GM21825 (cell line): ENCODE measurements around the gene GPRC5C.
A peak's percentile ranks its signal among the peaks of the same experiment; 100 is the strongest.

Experiments used
- ATAC-seq: cut with Tn5 transposase; IDR thresholded peaks from one replicate; pipeline ENCODE4 v1.9.1; 2021; ENCODE audit warnings: mild to moderate bottlenecking, moderate library complexity; ENCODE audit not compliant: unreplicated experiment

The GPRC5C gene

GRCh38 chr17:74451557-74451956, 19.7 kb downstream of the GPRC5C start:
- no peak for ATAC-seq

GRCh38 chr17:74452033-74452840, 20.3 kb downstream of the GPRC5C start:
- no peak for ATAC-seq

- no peak for ATAC-seq
Measured at GRCh38 chr17:74452841-74453661, 21.2 kb downstream of the GPRC5C start.

- peak; percentile 20 for ATAC-seq
Measured at GRCh38 chr17:74453665-74454196, 21.8 kb downstream of the GPRC5C start.

- ATAC-seq = peak; percentile 85
Measured at GRCh38 chr17:74454197-74455024, 22.5 kb downstream of the GPRC5C start.

GRCh38 chr17:74455025-74455545, 23.2 kb downstream of the GPRC5C start:
- no peak for ATAC-seq

- ATAC-seq = no peak
Measured at GRCh38 chr17:74455821-74456220, 23.9 kb downstream of the GPRC5C start.

- no peak for ATAC-seq
Measured at GRCh38 chr17:74457146-74457819, 25.4 kb downstream of the GPRC5C start.

GRCh38 chr17:74457820-74458166, 25.9 kb downstream of the GPRC5C start:
- no peak for ATAC-seq

GRCh38 chr17:74458835-74459234, 26.9 kb downstream of the GPRC5C start:
- no peak for ATAC-seq

GRCh38 chr17:74459622-74460021, 27.7 kb downstream of the GPRC5C start:
- ATAC-seq = no peak

- no peak for ATAC-seq
Measured at GRCh38 chr17:74460241-74460640, 28.4 kb downstream of the GPRC5C start.

- no peak for ATAC-seq
Measured at GRCh38 chr17:74460996-74461395, 29.1 kb downstream of the GPRC5C start.

- no peak for ATAC-seq
Measured at GRCh38 chr17:74461611-74462010, 29.7 kb downstream of the GPRC5C start.

GRCh38 chr17:74464730-74465377, 33.0 kb downstream of the GPRC5C start:
- ATAC-seq = no peak

- ATAC-seq = no peak
Measured at GRCh38 chr17:74465378-74466110, 33.7 kb downstream of the GPRC5C start.

- no peak for ATAC-seq
Measured at GRCh38 chr17:74466111-74466827, 34.4 kb downstream of the GPRC5C start, which contains the start of gene CD300A. TSS of gene CD300A (plus strand) at chr17:74466634. CDS start at chr17:74466704, 70 bp downstream.

- ATAC-seq = no peak
Measured at GRCh38 chr17:74466828-74467184, 34.9 kb downstream of the GPRC5C start.
